Esophagus (tissue), 2 donors: ENCODE results near the gene EXOSC10. TPM values are rescaled to one million over a fixed set of nuclear protein-coding genes. Genes with fewer than 3 reads are reported as not detected.
"Not testable (repeated sequence)": the region's sequence is repeated elsewhere in the genome, so short reads cannot be mapped to it uniquely, and the experiment has no call there.

ENCODE experiments used
- H3K27ac ChIP-seq, 2 donors: one replicate each; pipeline ENCODE4 v1.5.1; 2013; ENCODE audit warnings: low read depth in 2 of 2, mild to moderate bottlenecking in 2 of 2, inconsistent platforms in 1 of 2, low read length in 1 of 2, moderate library complexity in 1 of 2
- H3K27me3 ChIP-seq, 2 donors: one replicate each; pipeline ENCODE4 v1.6.1; 2013; ENCODE audit warnings: low read length in 2 of 2, control low read depth in 1 of 2, mild to moderate bottlenecking in 1 of 2; ENCODE audit not compliant: insufficient read depth in 2 of 2, control insufficient read depth in 1 of 2
- H3K36me3 ChIP-seq, 2 donors: one replicate each; pipeline ENCODE4 v1.6.1; 2013; ENCODE audit warnings: low read length in 1 of 2; ENCODE audit not compliant: control insufficient read depth in 2 of 2, insufficient read depth in 2 of 2
- H3K4me1 ChIP-seq, 2 donors: one replicate each; pipeline ENCODE4 v1.6.1; 2013; ENCODE audit warnings: low read length in 1 of 2; ENCODE audit not compliant: control insufficient read depth in 2 of 2, insufficient read depth in 2 of 2
- H3K4me3 ChIP-seq, 2 donors: one replicate each; pipeline ENCODE4 v1.5.1; 2013; ENCODE audit warnings: low read length in 2 of 2, mild to moderate bottlenecking in 2 of 2, low read depth in 1 of 2, moderate library complexity in 1 of 2
- H3K9me3 ChIP-seq, 2 donors: one replicate each; pipeline ENCODE4 v1.6.1; 2013; ENCODE audit warnings: mild to moderate bottlenecking in 2 of 2, low read depth in 1 of 2, low read length in 1 of 2, moderate library complexity in 1 of 2; ENCODE audit not compliant: control insufficient read depth in 2 of 2, insufficient read depth in 1 of 2
- WGBS, 2 donors: extraction: QIAGEN DNeasy Blood & Tissue Kit; methylation state at CpG; one replicate each; pipeline ENCODE4 v1.1.7; 2013; 5-methylcytosine and 5-hydroxymethylcytosine counted together
- polyA plus RNA-seq, 2 donors: library from polyadenylated mRNA; stranded (reverse); fragments of 200-250 nt; gene quantifications; one replicate each; pipeline ENCODE4 v1.2.3, GENCODE V29; 2013
- donor health status: healthy with polysubstance abuse.
- donor health status: Bipolar disorder and iron deficiency.

The EXOSC10 gene
- polyA plus RNA-seq, 2 donors = 30.7 to 35.1 TPM

GRCh38 chr1:11057477-11057876, 42.2 kb downstream of the EXOSC10 start:
- Histone ChIP-seq H3K36me3 (peaks cover 12 to 14% of the 10 kb centered on the region in 2 donors), H3K4me1 (peaks cover 3 to 15% of the 10 kb centered on the region in 2 donors), H3K4me3 (no peak overlapping the region), H3K9me3 (no peaks in the 10 kb centered on the region), H3K27ac (no peak overlapping the region), H3K27me3 (no peaks in the 10 kb centered on the region)
- WGBS, 2 donors = 89 to 93% methylated on average over 8 of the region's 8 CpGs

- H3K36me3 ChIP-seq = peaks cover 12 to 14% of the 10 kb centered on the region in 2 donors
- H3K27me3 ChIP-seq = no peaks in the 10 kb centered on the region
- H3K4me1 ChIP-seq = peaks cover 3 to 15% of the 10 kb centered on the region in 2 donors
- 92 to 95% methylated on average over 7 of the region's 7 CpGs for WGBS, 2 donors
- H3K9me3 ChIP-seq = no peaks in the 10 kb centered on the region
- H3K4me3 ChIP-seq = no peak overlapping the region
- H3K27ac ChIP-seq = no peak overlapping the region
Observed at GRCh38 chr1:11056504-11056903, 43.2 kb downstream of the EXOSC10 start.

- Histone ChIP-seq H3K9me3 (no peaks in the 10 kb centered on the region), H3K27ac (no peak overlapping the region), H3K36me3 (peaks cover 12 to 14% of the 10 kb centered on the region in 2 donors), H3K27me3 (no peaks in the 10 kb centered on the region), H3K4me1 (peaks cover 3 to 12% of the 10 kb centered on the region in 2 donors), H3K4me3 (no peak overlapping the region)
- 84 to 91% methylated on average over 12 of the region's 12 CpGs for WGBS, 2 donors
Observed at GRCh38 chr1:11055676-11056075, 44.0 kb downstream of the EXOSC10 start.

GRCh38 chr1:11054666-11055065, 45.0 kb downstream of the EXOSC10 start:
- no peaks in the 10 kb centered on the region for H3K9me3 ChIP-seq
- peaks cover 12 to 14% of the 10 kb centered on the region in 2 donors for H3K36me3 ChIP-seq
- H3K27ac ChIP-seq = no peak overlapping the region
- H3K4me1 ChIP-seq = peaks cover 3 to 12% of the 10 kb centered on the region in 2 donors
- 90 to 91% methylated on average over 21 to 22 of the region's 22 CpGs for WGBS, 2 donors
- H3K27me3 ChIP-seq = no peaks in the 10 kb centered on the region
- no peak overlapping the region for H3K4me3 ChIP-seq

GRCh38 chr1:11054181-11054580, 45.5 kb downstream of the EXOSC10 start:
- Histone ChIP-seq H3K27ac (no peak overlapping the region), H3K27me3 (no peaks in the 10 kb centered on the region), H3K36me3 (peaks cover 12 to 14% of the 10 kb centered on the region in 2 donors), H3K4me3 (no peak overlapping the region), H3K9me3 (no peaks in the 10 kb centered on the region), H3K4me1 (peaks cover 3 to 9% of the 10 kb centered on the region in 2 donors)
- WGBS, 2 donors = 80 to 81% methylated on average over 7 of the region's 7 CpGs

- H3K4me1 ChIP-seq = peaks cover 2 to 5% of the 10 kb centered on the region in 2 donors
- 59 to 65% methylated on average over 10 of the region's 10 CpGs for WGBS, 2 donors
Observed at GRCh38 chr1:11053758-11054137, 45.9 kb downstream of the EXOSC10 start.

GRCh38 chr1:11052839-11053757, 46.6 kb downstream of the EXOSC10 start:
- Histone ChIP-seq H3K27me3 (no peaks in the 10 kb centered on the region), H3K4me3 (no peak overlapping the region), H3K4me1 (peaks cover 0 to 2% of the 10 kb centered on the region in 2 donors), H3K9me3 (no peaks in the 10 kb centered on the region), H3K36me3 (peaks cover 12 to 14% of the 10 kb centered on the region in 2 donors), H3K27ac (no peak overlapping the region)
- 26 to 36% methylated on average over 29 of the region's 29 CpGs for WGBS, 2 donors

More at GRCh38 chr1:11053758-11054137, 45.9 kb downstream of the EXOSC10 start:
- no peaks in the 10 kb centered on the region for H3K9me3 ChIP-seq
- H3K4me3 ChIP-seq = no peak overlapping the region
- H3K27ac ChIP-seq = no peak overlapping the region
- H3K36me3 ChIP-seq = peaks cover 12 to 14% of the 10 kb centered on the region in 2 donors
- H3K27me3 ChIP-seq = no peaks in the 10 kb centered on the region

GRCh38 chr1:11051781-11052511, 47.7 kb downstream of the EXOSC10 start:
- no peak overlapping the region for H3K27ac ChIP-seq
- 41% methylated on average over 19 of the region's 19 CpGs for WGBS, 2 donors
- no peak overlapping the region for H3K4me3 ChIP-seq
- peaks cover 0 to 2% of the 10 kb centered on the region in 2 donors for H3K4me1 ChIP-seq
- peaks cover 12 to 14% of the 10 kb centered on the region in 2 donors for H3K36me3 ChIP-seq
- H3K9me3 ChIP-seq = no peaks in the 10 kb centered on the region
- no peaks in the 10 kb centered on the region for H3K27me3 ChIP-seq

- not testable (repeated sequence) for H3K4me3 ChIP-seq, H3K27me3 ChIP-seq, H3K27ac ChIP-seq, H3K9me3 ChIP-seq, H3K4me1 ChIP-seq
- peaks cover 8 to 10% of the 10 kb centered on the region in 2 donors for H3K36me3 ChIP-seq
- WGBS, 2 donors = 74 to 88% methylated on average over 10 of the region's 10 CpGs
Observed at GRCh38 chr1:11051121-11051520, 48.5 kb downstream of the EXOSC10 start.
